HepG2 (cell line): ENCODE results near the gene ACTR1A. TPM values are rescaled to one million over a fixed set of nuclear protein-coding genes. Genes with fewer than 3 reads are reported as not detected.

Experiments
- BRD4 ChIP-seq: sonication (generic); formaldehyde crosslinking; IDR thresholded peaks from 2 replicates; pipeline ENCODE4 v1.4.0; 2020; ENCODE audit warnings: missing genetic modification reagents
- LCORL ChIP-seq, 2 experiments: fragments of 450-650 bp in 1 of 2; sonication (generic) in 1 of 2; formaldehyde crosslinking in 1 of 2; IDR thresholded peaks; 2 replicates each; pipeline versions ENCODE4 v1.5.0 to v1.6.1; 2017 to 2020; ENCODE audit warnings: antibody characterized with exemption in 1 of 2, missing genetic modification reagents in 1 of 2
- NFKBIZ ChIP-seq: IDR thresholded peaks from 2 replicates; pipeline ENCODE4 v1.6.1; 2018; ENCODE audit warnings: missing genetic modification reagents, missing compliant biosample characterization
- NONO ChIP-seq, 2 experiments: fragments of 450-650 bp in 1 of 2; sonication (generic) in 1 of 2; formaldehyde crosslinking in 1 of 2; IDR thresholded peaks in 1 of 2; conservative IDR thresholded peaks in 1 of 2; 2 replicates each; pipeline versions ENCODE4 v1.6.1 to v1.8.0; 2017 to 2022; ENCODE audit warnings: mild to moderate bottlenecking in 1 of 2, missing genetic modification reagents in 1 of 2, moderate library complexity in 1 of 2
- TFDP2 ChIP-seq: sonication (generic); formaldehyde crosslinking; IDR thresholded peaks from 2 replicates; pipeline ENCODE4 v1.4.0; 2020; ENCODE audit warnings: missing genetic modification reagents
- ZFP90 ChIP-seq: sonication (generic); formaldehyde crosslinking; IDR thresholded peaks from 2 replicates; pipeline ENCODE4 v1.8.0; 2022; ENCODE audit warnings: missing genetic modification reagents, mild to moderate bottlenecking, inconsistent platforms, borderline replicate concordance
- ZNF143 ChIP-seq: sonication (generic); formaldehyde crosslinking; IDR thresholded peaks from 2 replicates; pipeline ENCODE4 v1.4.0; 2020; ENCODE audit warnings: missing genetic modification reagents
- ZNF740 ChIP-seq: sonication (generic); formaldehyde crosslinking; IDR thresholded peaks from 2 replicates; pipeline ENCODE4 v1.4.0; 2020; ENCODE audit warnings: missing genetic modification reagents
- polyA plus RNA-seq, 8 experiments: library from polyadenylated mRNA; depleted of rRNA in 3 of 8; stranded (reverse) in 7 of 8; unstranded in 1 of 8; fragments of >200 nt; fragmentation: Illumina TruSeq in 4 of 8; extraction: Trizol in 4 of 8; gene quantifications; 2 replicates each; pipeline versions ENCODE4 v1.2.1 to v1.2.3, GENCODE V29; 2011 to 2016; ENCODE audit warnings: low read depth in 4 of 8, missing spikeins in 1 of 8, mixed read lengths in 1 of 8; ENCODE audit not compliant: insufficient read depth in 1 of 8
- total RNA-seq, 5 experiments: library from RNA; depleted of rRNA; stranded (reverse); fragments of >200 nt; fragmentation: Illumina TruSeq; extraction: Trizol; gene quantifications; 2 replicates each; pipeline ENCODE4 v1.2.3, GENCODE V29; 2016; ENCODE audit warnings: low read depth in 1 of 5
- TF ChIP-seq, protein P1 (sequence below): IDR thresholded peaks from 2 replicates; pipeline ENCODE4 v1.6.1; 2012; ENCODE audit warnings: inconsistent platforms
- TF ChIP-seq, protein P2 (sequence below), 2 experiments: sonication (generic) in 1 of 2; formaldehyde crosslinking in 1 of 2; IDR thresholded peaks; 2 replicates each; pipeline versions ENCODE4 v1.4.0 to v1.6.1; 2018 to 2020; ENCODE audit warnings: missing genetic modification reagents in 2 of 2, borderline replicate concordance in 1 of 2, low read depth in 1 of 2, mild to moderate bottlenecking in 1 of 2, missing biosample characterization in 1 of 2
- TF ChIP-seq, protein P3 (sequence below): sonication (generic); formaldehyde crosslinking; IDR thresholded peaks from 2 replicates; pipeline ENCODE4 v1.4.0; 2020; ENCODE audit warnings: mild to moderate bottlenecking, missing genetic modification reagents
- TF ChIP-seq, protein P4 (sequence below): sonication (generic); formaldehyde crosslinking; IDR thresholded peaks from 2 replicates; pipeline ENCODE4 v1.5.1; 2020; ENCODE audit warnings: mild to moderate bottlenecking, missing genetic modification reagents, borderline replicate concordance
- TF ChIP-seq, protein P5 (sequence below): sonication (generic); formaldehyde crosslinking; IDR thresholded peaks from 2 replicates; pipeline ENCODE4 v1.4.0; 2020; ENCODE audit warnings: missing genetic modification reagents
- TF ChIP-seq, protein P6 (sequence below): sonication (generic); formaldehyde crosslinking; IDR thresholded peaks from 2 replicates; pipeline ENCODE4 v1.4.0; 2020; ENCODE audit warnings: missing genetic modification reagents

The ACTR1A gene
- total and polyA plus RNA-seq, 2 of the 13 experiments (the other 11 are each of a cell fraction or from before 2014, with no cell fraction given) = 59.6 to 62.8 TPM

- 0 out of 2 replicates have a peak, but pooled peaks have one; percentile 5 for TF ChIP-seq TFDP2 (CRISPR knock-in tag)
- peak; percentile 34; the same call in 1 of the 2 replicates for TF ChIP-seq LCORL (IDR thresholded peaks at IDR 0.05)
- no peak for TF ChIP-seq LCORL (CRISPR knock-in tag; IDR thresholded peaks at IDR 0.05)
- TF ChIP-seq, protein P1, sequence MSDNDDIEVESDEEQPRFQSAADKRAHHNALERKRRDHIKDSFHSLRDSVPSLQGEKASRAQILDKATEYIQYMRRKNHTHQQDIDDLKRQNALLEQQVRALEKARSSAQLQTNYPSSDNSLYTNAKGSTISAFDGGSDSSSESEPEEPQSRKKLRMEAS = 0 out of 2 replicates have a peak, but pooled peaks have one; percentile 28
- TF ChIP-seq NFKBIZ (CRISPR knock-in tag) = no peak
- TF ChIP-seq, protein P2, sequence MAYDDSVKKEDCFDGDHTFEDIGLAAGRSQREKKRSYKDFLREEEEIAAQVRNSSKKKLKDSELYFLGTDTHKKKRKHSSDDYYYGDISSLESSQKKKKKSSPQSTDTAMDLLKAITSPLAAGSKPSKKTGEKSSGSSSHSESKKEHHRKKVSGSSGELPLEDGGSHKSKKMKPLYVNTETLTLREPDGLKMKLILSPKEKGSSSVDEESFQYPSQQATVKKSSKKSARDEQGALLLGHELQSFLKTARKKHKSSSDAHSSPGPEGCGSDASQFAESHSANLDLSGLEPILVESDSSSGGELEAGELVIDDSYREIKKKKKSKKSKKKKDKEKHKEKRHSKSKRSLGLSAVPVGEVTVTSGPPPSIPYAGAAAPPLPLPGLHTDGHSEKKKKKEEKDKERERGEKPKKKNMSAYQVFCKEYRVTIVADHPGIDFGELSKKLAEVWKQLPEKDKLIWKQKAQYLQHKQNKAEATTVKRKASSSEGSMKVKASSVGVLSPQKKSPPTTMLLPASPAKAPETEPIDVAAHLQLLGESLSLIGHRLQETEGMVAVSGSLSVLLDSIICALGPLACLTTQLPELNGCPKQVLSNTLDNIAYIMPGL (CRISPR knock-in tag; IDR thresholded peaks at IDR 0.05; ENCODE audit: borderline replicate concordance in 1 of 2, low read depth in 1 of 2) = 0 out of 4 replicates have a peak, but pooled peaks of 1 of the 2 experiments have one; percentile 31
- no peak for TF ChIP-seq NONO (IDR thresholded peaks at IDR 0.05)
- peak; percentile 47; the same call in 1 of the 2 replicates for TF ChIP-seq NONO (CRISPR knock-in tag; conservative IDR thresholded peaks at IDR 0.05)
- TF ChIP-seq ZFP90 (CRISPR knock-in tag) = 0 out of 2 replicates have a peak, but pooled peaks have one; percentile 81
- TF ChIP-seq, protein P3, sequence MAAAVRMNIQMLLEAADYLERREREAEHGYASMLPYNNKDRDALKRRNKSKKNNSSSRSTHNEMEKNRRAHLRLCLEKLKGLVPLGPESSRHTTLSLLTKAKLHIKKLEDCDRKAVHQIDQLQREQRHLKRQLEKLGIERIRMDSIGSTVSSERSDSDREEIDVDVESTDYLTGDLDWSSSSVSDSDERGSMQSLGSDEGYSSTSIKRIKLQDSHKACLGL (CRISPR knock-in tag) = 0 out of 2 replicates have a peak, but pooled peaks have one; percentile 30
- TF ChIP-seq ZNF740 (CRISPR knock-in tag) = 0 out of 2 replicates have a peak, but pooled peaks have one; percentile 11
- TF ChIP-seq, protein P4, sequence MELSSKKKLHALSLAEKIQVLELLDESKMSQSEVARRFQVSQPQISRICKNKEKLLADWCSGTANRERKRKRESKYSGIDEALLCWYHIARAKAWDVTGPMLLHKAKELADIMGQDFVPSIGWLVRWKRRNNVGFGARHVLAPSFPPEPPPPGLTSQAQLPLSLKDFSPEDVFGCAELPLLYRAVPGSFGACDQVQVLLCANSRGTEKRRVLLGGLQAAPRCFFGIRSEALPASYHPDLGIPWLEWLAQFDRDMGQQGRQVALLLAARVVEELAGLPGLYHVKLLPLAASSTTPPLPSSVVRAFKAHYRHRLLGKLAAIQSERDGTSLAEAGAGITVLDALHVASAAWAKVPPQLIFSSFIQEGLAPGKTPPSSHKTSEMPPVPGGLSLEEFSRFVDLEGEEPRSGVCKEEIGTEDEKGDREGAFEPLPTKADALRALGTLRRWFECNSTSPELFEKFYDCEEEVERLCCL (CRISPR knock-in tag) = 0 out of 2 replicates have a peak, but pooled peaks have one; percentile 55
- TF ChIP-seq ZNF143 (CRISPR knock-in tag) = no peak
- TF ChIP-seq, protein P5, sequence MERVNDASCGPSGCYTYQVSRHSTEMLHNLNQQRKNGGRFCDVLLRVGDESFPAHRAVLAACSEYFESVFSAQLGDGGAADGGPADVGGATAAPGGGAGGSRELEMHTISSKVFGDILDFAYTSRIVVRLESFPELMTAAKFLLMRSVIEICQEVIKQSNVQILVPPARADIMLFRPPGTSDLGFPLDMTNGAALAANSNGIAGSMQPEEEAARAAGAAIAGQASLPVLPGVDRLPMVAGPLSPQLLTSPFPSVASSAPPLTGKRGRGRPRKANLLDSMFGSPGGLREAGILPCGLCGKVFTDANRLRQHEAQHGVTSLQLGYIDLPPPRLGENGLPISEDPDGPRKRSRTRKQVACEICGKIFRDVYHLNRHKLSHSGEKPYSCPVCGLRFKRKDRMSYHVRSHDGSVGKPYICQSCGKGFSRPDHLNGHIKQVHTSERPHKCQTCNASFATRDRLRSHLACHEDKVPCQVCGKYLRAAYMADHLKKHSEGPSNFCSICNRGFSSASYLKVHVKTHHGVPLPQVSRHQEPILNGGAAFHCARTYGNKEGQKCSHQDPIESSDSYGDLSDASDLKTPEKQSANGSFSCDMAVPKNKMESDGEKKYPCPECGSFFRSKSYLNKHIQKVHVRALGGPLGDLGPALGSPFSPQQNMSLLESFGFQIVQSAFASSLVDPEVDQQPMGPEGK (CRISPR knock-in tag) = 0 out of 2 replicates have a peak, but pooled peaks have one; percentile 9
- TF ChIP-seq BRD4 (CRISPR knock-in tag) = peak; percentile 44; the same call in 1 of the 2 replicates
- TF ChIP-seq, protein P6, sequence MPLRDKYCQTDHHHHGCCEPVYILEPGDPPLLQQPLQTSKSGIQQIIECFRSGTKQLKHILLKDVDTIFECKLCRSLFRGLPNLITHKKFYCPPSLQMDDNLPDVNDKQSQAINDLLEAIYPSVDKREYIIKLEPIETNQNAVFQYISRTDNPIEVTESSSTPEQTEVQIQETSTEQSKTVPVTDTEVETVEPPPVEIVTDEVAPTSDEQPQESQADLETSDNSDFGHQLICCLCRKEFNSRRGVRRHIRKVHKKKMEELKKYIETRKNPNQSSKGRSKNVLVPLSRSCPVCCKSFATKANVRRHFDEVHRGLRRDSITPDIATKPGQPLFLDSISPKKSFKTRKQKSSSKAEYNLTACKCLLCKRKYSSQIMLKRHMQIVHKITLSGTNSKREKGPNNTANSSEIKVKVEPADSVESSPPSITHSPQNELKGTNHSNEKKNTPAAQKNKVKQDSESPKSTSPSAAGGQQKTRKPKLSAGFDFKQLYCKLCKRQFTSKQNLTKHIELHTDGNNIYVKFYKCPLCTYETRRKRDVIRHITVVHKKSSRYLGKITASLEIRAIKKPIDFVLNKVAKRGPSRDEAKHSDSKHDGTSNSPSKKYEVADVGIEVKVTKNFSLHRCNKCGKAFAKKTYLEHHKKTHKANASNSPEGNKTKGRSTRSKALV (CRISPR knock-in tag) = 0 out of 2 replicates have a peak, but pooled peaks have one; percentile 3
Observed at GRCh38 chr10:102504179-102504975, 1.9 kb upstream of the ACTR1A start (continued).
